Measurements from ENCODE around the gene NKX2-4. TPM values are rescaled to one million over a fixed set of nuclear protein-coding genes. Genes with fewer than 3 reads are reported as not detected.

Gene NKX2-4
- total and polyA plus RNA-seq, 8 donors: not detected

DNA sequence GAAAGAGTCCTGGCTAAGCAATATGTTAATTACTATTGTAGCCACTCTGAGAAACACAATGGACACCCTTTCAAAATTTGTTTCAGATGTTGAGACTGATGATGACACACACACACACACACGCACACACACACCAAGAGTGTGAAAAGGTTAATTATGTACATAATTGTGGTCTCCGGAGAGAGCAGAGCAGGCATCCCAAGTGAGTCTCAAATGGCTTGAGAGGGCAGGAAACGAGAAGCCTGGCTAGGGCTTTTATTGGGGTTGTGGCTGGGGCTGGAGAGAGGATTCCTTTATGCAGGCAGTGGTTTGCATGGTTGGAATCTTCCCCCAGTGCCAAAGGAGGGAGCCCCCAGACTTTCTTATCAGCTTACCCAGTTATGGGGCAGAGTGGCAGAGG is 38.2 kb upstream of the NKX2-4 start:
- intact Hi-C loops (cut with DNase I; ENCODE audit: low total_unique reads): no loop called here
- Histone ChIP-seq H3K9me3 (no peaks in the 10 kb centered on the region), H3K27ac (no peak overlapping the region), H3K4me3 (no peak overlapping the region), H3K36me3 (no peaks in the 10 kb centered on the region), H3K4me1 (no peaks in the 10 kb centered on the region), H3K27me3 (peaks cover 0 to 26% (median 4%) of the 10 kb centered on the region in 3 donors)
- no peak for TF ChIP-seq POLR2A (IDR thresholded peaks at IDR 0.05)
- TF ChIP-seq POLR2AphosphoS5 (IDR thresholded peaks at IDR 0.05): no peak
- no peak for TF ChIP-seq EP300 (IDR thresholded peaks at IDR 0.05)
- TF ChIP-seq, protein P1, sequence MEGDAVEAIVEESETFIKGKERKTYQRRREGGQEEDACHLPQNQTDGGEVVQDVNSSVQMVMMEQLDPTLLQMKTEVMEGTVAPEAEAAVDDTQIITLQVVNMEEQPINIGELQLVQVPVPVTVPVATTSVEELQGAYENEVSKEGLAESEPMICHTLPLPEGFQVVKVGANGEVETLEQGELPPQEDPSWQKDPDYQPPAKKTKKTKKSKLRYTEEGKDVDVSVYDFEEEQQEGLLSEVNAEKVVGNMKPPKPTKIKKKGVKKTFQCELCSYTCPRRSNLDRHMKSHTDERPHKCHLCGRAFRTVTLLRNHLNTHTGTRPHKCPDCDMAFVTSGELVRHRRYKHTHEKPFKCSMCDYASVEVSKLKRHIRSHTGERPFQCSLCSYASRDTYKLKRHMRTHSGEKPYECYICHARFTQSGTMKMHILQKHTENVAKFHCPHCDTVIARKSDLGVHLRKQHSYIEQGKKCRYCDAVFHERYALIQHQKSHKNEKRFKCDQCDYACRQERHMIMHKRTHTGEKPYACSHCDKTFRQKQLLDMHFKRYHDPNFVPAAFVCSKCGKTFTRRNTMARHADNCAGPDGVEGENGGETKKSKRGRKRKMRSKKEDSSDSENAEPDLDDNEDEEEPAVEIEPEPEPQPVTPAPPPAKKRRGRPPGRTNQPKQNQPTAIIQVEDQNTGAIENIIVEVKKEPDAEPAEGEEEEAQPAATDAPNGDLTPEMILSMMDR (IDR thresholded peaks at IDR 0.05): no peak
- DNase-seq: no peak
- WGBS, 5 donors: 28 to 45% (median 42%) methylated on average over 3 of the region's 3 CpGs

DNA sequence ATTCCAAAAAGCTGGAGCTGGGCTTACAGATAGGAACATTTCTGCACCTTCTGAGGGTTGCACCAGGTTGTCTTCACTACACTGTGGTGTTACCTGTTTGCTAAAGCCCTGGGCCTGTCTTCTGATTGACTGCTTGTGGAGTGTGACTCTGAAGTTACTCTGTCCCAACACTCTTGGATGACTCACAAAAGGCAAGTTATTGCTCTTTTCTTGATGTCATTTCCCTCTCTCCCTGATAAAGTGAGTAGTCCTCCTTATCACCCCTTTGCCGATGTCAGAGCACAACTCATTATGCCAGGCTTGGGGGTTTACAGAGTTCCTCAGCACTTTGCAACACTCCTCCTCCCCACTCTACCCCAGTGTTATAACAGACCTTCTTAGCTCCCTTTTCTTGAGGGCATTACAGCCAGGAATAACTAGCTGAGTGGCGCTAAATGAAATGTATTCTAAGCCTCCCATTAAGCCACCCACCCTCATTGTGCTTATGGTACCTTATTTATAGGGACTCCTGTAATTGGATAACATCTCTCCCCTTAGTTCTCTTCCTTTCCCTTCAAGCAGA is 36.1 kb upstream of the NKX2-4 start:
- Histone ChIP-seq H3K4me1 (no peaks in the 10 kb centered on the region), H3K9me3 (no peaks in the 10 kb centered on the region), H3K36me3 (no peaks in the 10 kb centered on the region), H3K27ac (no peak overlapping the region), H3K27me3 (peaks cover 0 to 26% (median 4%) of the 10 kb centered on the region in 3 donors), H3K4me3 (no peak overlapping the region)
- WGBS, 5 donors: 68 to 82% (median 72%) methylated on average over 2 of the region's 2 CpGs
- intact Hi-C loops (cut with DNase I; ENCODE audit: low total_unique reads): no loop called here
- no peak for DNase-seq
- no peak for TF ChIP-seq POLR2AphosphoS5 (IDR thresholded peaks at IDR 0.05)
- TF ChIP-seq, protein P1 (IDR thresholded peaks at IDR 0.05): no peak
- TF ChIP-seq POLR2A (IDR thresholded peaks at IDR 0.05): no peak
- no peak for TF ChIP-seq EP300 (IDR thresholded peaks at IDR 0.05)

DNA sequence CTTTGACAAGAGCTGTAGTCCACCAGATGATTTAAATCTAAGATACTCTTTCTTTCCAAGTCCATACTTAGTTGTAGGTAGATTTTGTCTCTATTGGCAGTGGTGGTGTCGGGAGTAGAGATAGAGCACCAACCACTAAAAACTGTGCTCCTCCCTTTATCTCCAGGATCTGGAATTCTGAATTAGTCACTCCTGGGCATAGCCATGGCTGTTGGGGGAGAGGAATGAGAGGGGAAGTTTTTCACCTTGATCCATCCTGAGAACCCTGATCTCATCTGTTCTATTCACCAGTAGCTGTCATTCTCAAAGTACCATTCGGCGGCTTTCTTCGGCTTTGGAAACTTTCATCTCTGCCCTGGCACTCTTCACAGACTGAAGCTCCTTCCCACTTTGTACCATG is 35.6 kb upstream of the NKX2-4 start:
- H3K27me3 ChIP-seq: peaks cover 0 to 26% (median 4%) of the 10 kb centered on the region in 3 donors
- no peaks in the 10 kb centered on the region for H3K4me1 ChIP-seq
- no peak overlapping the region for H3K27ac ChIP-seq
- TF ChIP-seq, protein P1 (IDR thresholded peaks at IDR 0.05): no peak
- TF ChIP-seq EP300 (IDR thresholded peaks at IDR 0.05): no peak
- TF ChIP-seq POLR2A (IDR thresholded peaks at IDR 0.05): no peak
- no peak for TF ChIP-seq POLR2AphosphoS5 (IDR thresholded peaks at IDR 0.05)
- H3K4me3 ChIP-seq: no peak overlapping the region
- intact Hi-C loops (cut with DNase I; ENCODE audit: low total_unique reads): no loop called here
- DNase-seq: no peak
- WGBS, 5 donors: 87 to 96% (median 94%) methylated on average over 4 of the region's 4 CpGs
- no peaks in the 10 kb centered on the region for H3K9me3 ChIP-seq
- H3K36me3 ChIP-seq: no peaks in the 10 kb centered on the region

DNA sequence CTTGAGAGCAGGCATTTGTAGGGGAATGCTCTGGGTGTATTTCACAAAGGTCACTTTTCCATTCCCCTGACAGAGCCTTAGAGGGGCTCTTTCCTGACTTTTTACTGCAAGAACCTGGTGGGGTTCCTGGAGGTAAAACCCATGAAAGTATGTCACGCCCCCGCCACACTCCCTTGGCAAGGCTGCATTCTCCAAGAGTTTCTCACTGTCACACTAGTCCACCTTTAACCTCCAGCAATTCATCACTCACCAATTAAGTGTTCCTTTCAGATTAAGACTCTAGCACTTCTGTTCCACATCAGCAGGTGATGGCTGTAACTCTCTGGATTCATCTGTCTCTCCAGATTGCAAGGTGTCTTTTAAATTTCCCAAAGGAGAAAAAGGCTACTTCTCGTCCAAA is 32.7 kb upstream of the NKX2-4 start:
- TF ChIP-seq, protein P1 (IDR thresholded peaks at IDR 0.05): no peak
- TF ChIP-seq EP300 (IDR thresholded peaks at IDR 0.05) (no peak), POLR2A (IDR thresholded peaks at IDR 0.05) (no peak), POLR2AphosphoS5 (IDR thresholded peaks at IDR 0.05) (no peak)
- DNase-seq: no peak
- Histone ChIP-seq H3K27me3 (peaks cover 0 to 13% (median 4%) of the 10 kb centered on the region in 3 donors), H3K36me3 (no peaks in the 10 kb centered on the region), H3K4me3 (no peak overlapping the region), H3K4me1 (no peaks in the 10 kb centered on the region), H3K27ac (no peak overlapping the region), H3K9me3 (peaks cover 8 to 14% (median 13%) of the 10 kb centered on the region in 4 donors)
- 52 to 63% (median 56%) methylated on average over 3 of the region's 3 CpGs for WGBS, 5 donors
- intact Hi-C loops (cut with DNase I; ENCODE audit: low total_unique reads): no loop called here
